GM18907 (cell line): ENCODE results near the gene RAB4A.
"Not testable (repeated sequence)": the region's sequence is repeated elsewhere in the genome, so short reads cannot be mapped to it uniquely, and the experiment has no call there.

Experiments
- ATAC-seq: cut with Tn5 transposase; IDR thresholded peaks from one replicate; pipeline ENCODE4 v1.9.1; 2021; ENCODE audit warnings: mild to moderate bottlenecking, moderate library complexity; ENCODE audit not compliant: unreplicated experiment

The RAB4A gene

GRCh38 chr1:229295745-229296144, 24.8 kb downstream of the RAB4A start:
- no peak for ATAC-seq

GRCh38 chr1:229296541-229296941, 25.6 kb downstream of the RAB4A start:
- ATAC-seq, result no peak

- ATAC-seq, result no peak
Measured at GRCh38 chr1:229297746-229298145, 26.8 kb downstream of the RAB4A start.

GRCh38 chr1:229298420-229298819, 27.5 kb downstream of the RAB4A start:
- ATAC-seq, result no peak

- ATAC-seq, result no peak
Measured at GRCh38 chr1:229298887-229299503, 28.1 kb downstream of the RAB4A start.

GRCh38 chr1:229300099-229300757, 29.3 kb downstream of the RAB4A start:
- ATAC-seq, result no peak

- no peak for ATAC-seq
Measured at GRCh38 chr1:229302740-229303139, 31.8 kb downstream of the RAB4A start.

GRCh38 chr1:229303855-229304254, 32.9 kb downstream of the RAB4A start:
- no peak for ATAC-seq

GRCh38 chr1:229305392-229305791, 34.5 kb downstream of the RAB4A start:
- no peak for ATAC-seq

- no peak for ATAC-seq
Measured at GRCh38 chr1:229309074-229309473, 38.2 kb downstream of the RAB4A start.

GRCh38 chr1:229309684-229310083, 38.8 kb downstream of the RAB4A start:
- no peak for ATAC-seq

- no peak for ATAC-seq
Measured at GRCh38 chr1:229310833-229311232, 39.9 kb downstream of the RAB4A start.

- ATAC-seq, result no peak
Measured at GRCh38 chr1:229316166-229316565, 45.3 kb downstream of the RAB4A start.

GRCh38 chr1:229318056-229318455, 47.1 kb downstream of the RAB4A start:
- no peak for ATAC-seq

- ATAC-seq, result no peak
Measured at GRCh38 chr1:229319487-229319886, 48.6 kb downstream of the RAB4A start.

GRCh38 chr1:229323201-229323600, 52.3 kb downstream of the RAB4A start:
- ATAC-seq, result no peak

- ATAC-seq, result no peak
Measured at GRCh38 chr1:229323885-229324553, 53.1 kb downstream of the RAB4A start.

GRCh38 chr1:229325401-229325800, 54.5 kb downstream of the RAB4A start:
- no peak for ATAC-seq

- ATAC-seq, result no peak
Measured at GRCh38 chr1:229325853-229326487, 55.1 kb downstream of the RAB4A start.

- ATAC-seq, result no peak
Measured at GRCh38 chr1:229326601-229327000, 55.7 kb downstream of the RAB4A start.

- ATAC-seq, result not testable (repeated sequence)
Measured at GRCh38 chr1:229327765-229328164, 56.9 kb downstream of the RAB4A start.
